ENCODE results near the gene GLE1. TPM values are rescaled to one million over a fixed set of nuclear protein-coding genes. Genes with fewer than 3 reads are reported as not detected.
A peak's percentile ranks its signal among the peaks of the same experiment; 100 is the strongest.

Gene GLE1, protein sequence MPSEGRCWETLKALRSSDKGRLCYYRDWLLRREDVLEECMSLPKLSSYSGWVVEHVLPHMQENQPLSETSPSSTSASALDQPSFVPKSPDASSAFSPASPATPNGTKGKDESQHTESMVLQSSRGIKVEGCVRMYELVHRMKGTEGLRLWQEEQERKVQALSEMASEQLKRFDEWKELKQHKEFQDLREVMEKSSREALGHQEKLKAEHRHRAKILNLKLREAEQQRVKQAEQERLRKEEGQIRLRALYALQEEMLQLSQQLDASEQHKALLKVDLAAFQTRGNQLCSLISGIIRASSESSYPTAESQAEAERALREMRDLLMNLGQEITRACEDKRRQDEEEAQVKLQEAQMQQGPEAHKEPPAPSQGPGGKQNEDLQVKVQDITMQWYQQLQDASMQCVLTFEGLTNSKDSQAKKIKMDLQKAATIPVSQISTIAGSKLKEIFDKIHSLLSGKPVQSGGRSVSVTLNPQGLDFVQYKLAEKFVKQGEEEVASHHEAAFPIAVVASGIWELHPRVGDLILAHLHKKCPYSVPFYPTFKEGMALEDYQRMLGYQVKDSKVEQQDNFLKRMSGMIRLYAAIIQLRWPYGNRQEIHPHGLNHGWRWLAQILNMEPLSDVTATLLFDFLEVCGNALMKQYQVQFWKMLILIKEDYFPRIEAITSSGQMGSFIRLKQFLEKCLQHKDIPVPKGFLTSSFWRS
- total RNA-seq = 16.7 TPM

DNA sequence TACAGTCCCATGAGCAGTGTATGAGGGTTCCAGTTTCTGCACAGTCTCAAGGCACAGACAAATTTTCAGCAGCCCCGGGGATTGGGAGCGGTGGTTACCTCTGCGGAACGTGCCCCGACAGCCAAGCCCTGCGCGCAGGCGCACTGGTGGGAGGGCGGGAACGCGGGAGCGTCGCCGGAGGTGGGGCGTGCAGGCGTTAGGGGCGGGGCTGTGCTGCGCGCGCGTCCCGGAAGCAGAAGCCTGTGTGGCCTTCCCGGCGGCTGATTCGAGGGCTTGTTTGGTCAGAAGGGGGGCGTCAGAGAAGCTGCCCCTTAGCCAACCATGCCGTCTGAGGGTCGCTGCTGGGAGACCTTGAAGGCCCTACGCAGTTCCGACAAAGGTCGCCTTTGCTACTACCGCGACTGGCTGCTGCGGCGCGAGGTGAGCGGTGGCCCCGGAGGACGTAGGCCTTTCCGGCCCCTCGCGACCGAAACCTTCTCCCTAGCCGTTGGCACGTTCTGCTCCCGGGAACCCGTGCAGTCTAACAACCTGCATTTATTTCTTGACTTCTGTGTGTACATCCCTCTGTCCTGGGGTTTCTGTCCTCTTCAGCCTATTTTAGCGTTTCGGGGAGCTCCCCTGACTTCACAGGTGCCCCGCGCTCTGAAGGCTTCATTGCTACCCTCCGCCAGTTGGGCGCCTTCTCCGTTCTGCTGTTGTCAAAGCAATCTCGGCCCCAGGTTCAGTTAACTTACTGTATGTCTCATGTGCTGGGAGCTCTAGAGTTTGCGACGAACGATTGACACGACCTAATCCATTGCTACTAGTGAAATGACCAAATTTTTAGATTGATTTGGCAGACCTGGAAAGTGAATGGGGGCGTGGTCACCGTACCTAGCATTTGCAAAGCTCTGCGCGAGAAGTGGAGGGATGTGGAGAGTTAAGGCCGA lies at the start of gene GLE1:
GLE1 (plus strand) TSS at position 235 of the 929 bp plus-strand sequence; CDS start at position 322, 87 bp downstream.
- Histone ChIP-seq H3K27me3 (ENCODE audit: control insufficient read depth in 3 of 3, insufficient read depth in 3 of 3, low read length in 3 of 3) (no peaks in the 10 kb centered on the region), H3K27ac (ENCODE audit: low read depth, low read length) (peak within 1 kb of the TSS; percentile 75), H3K9ac (ENCODE audit: low read depth in 1 of 3, low read length in 3 of 3) (peak within 1 kb of the TSS; percentile 79 to 99 (median 97)), H3K36me3 (ENCODE audit: control insufficient read depth in 3 of 3, insufficient read depth in 3 of 3, low read length in 3 of 3) (peaks cover 2 to 9% (median 7%) of the 10 kb centered on the region in 3 donors), H3K4me1 (ENCODE audit: control insufficient read depth in 3 of 3, insufficient read depth in 3 of 3, low read length in 3 of 3) (peaks cover 8 to 19% (median 19%) of the 10 kb centered on the region in 3 donors), H3K4me3 (ENCODE audit: low read length in 3 of 3) (peak within 1 kb of the TSS; percentile 96 to 99 (median 98)), H3K9me3 (ENCODE audit: control insufficient read depth in 3 of 3, low read length in 3 of 3) (no peaks in the 10 kb centered on the region)

DNA sequence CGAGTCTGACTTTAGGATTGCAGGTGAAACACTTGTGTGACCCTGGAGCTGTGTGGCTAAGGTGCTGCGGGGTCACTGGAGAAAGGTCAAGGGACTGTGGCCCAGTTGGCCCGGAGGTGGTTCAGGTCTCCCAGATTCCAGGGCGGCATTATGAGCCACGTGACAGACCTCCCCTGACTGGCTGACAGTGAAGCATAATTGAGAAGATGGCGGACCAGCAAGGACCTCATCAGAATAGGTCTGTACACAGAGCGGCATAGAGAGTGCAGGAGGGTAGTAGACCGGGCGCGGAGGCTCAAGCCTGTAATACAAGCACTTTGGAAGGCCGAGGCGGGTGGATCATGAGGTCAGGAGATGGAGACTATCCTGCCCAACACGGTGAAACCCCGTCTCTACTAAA lies 49.5 kb upstream of the GLE1 start:
- Histone ChIP-seq H3K27me3 (ENCODE audit: control insufficient read depth in 3 of 3, insufficient read depth in 3 of 3, low read length in 3 of 3) (peaks cover 0 to 7% (median 6%) of the 10 kb centered on the region in 3 donors), H3K9me3 (ENCODE audit: control insufficient read depth in 3 of 3, low read length in 3 of 3) (no peaks in the 10 kb centered on the region), H3K9ac (ENCODE audit: low read depth in 1 of 3, low read length in 3 of 3) (no peak overlapping the region), H3K27ac (ENCODE audit: low read depth, low read length) (no peak overlapping the region), H3K36me3 (ENCODE audit: control insufficient read depth in 3 of 3, insufficient read depth in 3 of 3, low read length in 3 of 3) (peaks cover under 1 to 2% (median 2%) of the 10 kb centered on the region in 3 donors), H3K4me1 (ENCODE audit: control insufficient read depth in 3 of 3, insufficient read depth in 3 of 3, low read length in 3 of 3) (peaks cover 7 to 11% (median 8%) of the 10 kb centered on the region in 3 donors), H3K4me3 (ENCODE audit: low read length in 3 of 3) (no peak overlapping the region)

DNA sequence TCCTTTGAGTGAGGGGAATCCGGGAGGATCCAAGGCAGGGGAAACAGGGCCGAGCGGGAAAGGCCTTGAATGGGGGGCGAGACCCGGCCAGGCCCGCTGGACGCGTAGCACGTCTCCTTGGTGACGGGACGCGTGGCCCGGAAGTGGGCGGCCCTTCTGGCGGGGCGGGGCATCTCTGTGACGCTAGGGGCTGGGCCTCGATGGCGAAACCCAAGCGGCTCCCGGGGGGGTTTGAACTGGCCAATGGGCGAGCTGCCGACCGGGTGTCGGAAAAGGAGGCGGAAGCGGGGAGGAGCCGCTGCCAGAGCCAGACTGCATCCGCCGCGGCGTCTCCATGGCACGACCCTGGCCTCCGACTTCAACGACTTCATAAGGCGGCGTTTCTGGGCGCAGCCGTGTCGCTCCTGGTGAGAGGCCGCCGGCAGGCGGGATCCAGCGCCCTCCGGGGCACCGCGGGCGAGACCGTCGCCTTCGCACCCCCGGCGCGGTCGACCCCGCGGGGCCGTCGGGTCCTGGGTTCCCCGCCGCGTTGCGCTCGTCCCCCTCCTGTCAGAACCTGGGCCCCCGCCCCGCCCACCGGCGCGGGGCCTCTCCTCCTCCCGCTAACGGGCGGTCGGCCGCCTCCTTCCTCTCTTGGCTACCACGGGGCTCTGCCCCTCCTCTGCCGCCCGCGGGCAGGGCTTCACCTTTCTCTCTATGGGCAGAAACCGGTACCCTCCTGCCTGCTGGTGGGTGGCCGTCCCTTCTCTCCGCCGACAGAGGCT lies 48.5 kb upstream of the GLE1 start, which contains the start of gene ODF2:
ODF2 (plus strand) TSS at position 158 of the 764 bp plus-strand sequence; CDS start at position 244, 86 bp downstream.
- H3K27ac ChIP-seq (ENCODE audit: low read depth, low read length) = peak within 1 kb of the TSS; percentile 75
- H3K27me3 ChIP-seq (ENCODE audit: control insufficient read depth in 3 of 3, insufficient read depth in 3 of 3, low read length in 3 of 3) = peaks cover 0 to 7% (median 6%) of the 10 kb centered on the region in 3 donors
- H3K36me3 ChIP-seq (ENCODE audit: control insufficient read depth in 3 of 3, insufficient read depth in 3 of 3, low read length in 3 of 3) = peaks cover 10 to 12% (median 11%) of the 10 kb centered on the region in 3 donors
- H3K4me1 ChIP-seq (ENCODE audit: control insufficient read depth in 3 of 3, insufficient read depth in 3 of 3, low read length in 3 of 3) = peaks cover 7 to 11% (median 8%) of the 10 kb centered on the region in 3 donors
- peak within 1 kb of the TSS; percentile 75 to 85 (median 79) for H3K9ac ChIP-seq (ENCODE audit: low read depth in 1 of 3, low read length in 3 of 3)
- H3K4me3 ChIP-seq (ENCODE audit: low read length in 3 of 3) = peak within 1 kb of the TSS; percentile 88 to 90 (median 89)
- no peaks in the 10 kb centered on the region for H3K9me3 ChIP-seq (ENCODE audit: control insufficient read depth in 3 of 3, low read length in 3 of 3)

DNA sequence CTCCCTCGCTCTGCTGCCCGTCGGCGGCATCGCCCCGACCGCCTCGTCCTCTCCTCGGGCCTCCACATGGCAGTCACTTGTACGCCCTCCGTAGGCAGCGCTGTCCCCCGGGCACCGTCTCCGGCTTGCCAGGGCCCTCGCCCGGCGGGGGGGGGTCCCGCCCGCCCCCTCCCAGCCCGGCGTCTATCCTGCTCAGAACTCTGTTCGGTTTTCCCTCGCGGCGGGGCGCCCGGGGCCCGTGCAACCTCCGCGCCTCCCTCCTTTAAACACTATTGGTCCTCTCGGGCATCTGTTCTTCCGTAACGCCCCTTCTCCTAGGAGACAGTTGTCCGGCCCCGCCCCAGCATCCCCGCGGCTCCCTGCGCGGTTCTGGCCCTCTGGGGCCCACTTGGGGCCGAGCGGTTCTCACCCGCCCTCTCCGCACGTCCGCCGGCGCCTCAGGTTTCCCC lies 47.9 kb upstream of the GLE1 start:
- peak overlapping the region; percentile 88 to 90 (median 89) for H3K4me3 ChIP-seq (ENCODE audit: low read length in 3 of 3)
- H3K27me3 ChIP-seq (ENCODE audit: control insufficient read depth in 3 of 3, insufficient read depth in 3 of 3, low read length in 3 of 3) = peaks cover 0 to 7% (median 6%) of the 10 kb centered on the region in 3 donors
- no peaks in the 10 kb centered on the region for H3K9me3 ChIP-seq (ENCODE audit: control insufficient read depth in 3 of 3, low read length in 3 of 3)
- H3K36me3 ChIP-seq (ENCODE audit: control insufficient read depth in 3 of 3, insufficient read depth in 3 of 3, low read length in 3 of 3) = peaks cover 12 to 13% (median 13%) of the 10 kb centered on the region in 3 donors
- H3K4me1 ChIP-seq (ENCODE audit: control insufficient read depth in 3 of 3, insufficient read depth in 3 of 3, low read length in 3 of 3) = peaks cover 7 to 11% (median 8%) of the 10 kb centered on the region in 3 donors
- peak overlapping the region; percentile 75 for H3K27ac ChIP-seq (ENCODE audit: low read depth, low read length)
- H3K9ac ChIP-seq (ENCODE audit: low read depth in 1 of 3, low read length in 3 of 3) = peak overlapping the region; percentile 75 to 85 (median 79)

DNA sequence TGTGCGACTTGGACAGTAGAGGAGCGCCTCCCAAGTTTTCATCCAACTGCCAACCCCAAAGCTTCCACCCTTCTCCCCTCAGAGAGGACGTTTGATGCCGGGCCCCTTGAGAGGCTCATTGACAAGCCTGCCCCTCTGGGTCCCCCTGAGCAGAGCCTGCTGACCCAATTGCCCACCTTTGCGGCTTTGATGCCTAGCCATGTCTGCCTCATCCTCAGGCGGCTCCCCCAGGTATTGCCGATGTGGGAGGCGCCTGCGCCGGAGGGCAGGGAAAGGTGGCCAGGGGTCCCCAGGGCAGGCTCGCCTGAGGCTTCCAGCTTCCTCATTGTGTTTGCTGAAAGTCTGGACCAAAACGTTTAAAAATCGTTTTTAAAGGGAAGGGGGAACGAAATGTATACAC lies 47.3 kb upstream of the GLE1 start:
- Histone ChIP-seq H3K36me3 (ENCODE audit: control insufficient read depth in 3 of 3, insufficient read depth in 3 of 3, low read length in 3 of 3) (peaks cover 12 to 13% (median 13%) of the 10 kb centered on the region in 3 donors), H3K27ac (ENCODE audit: low read depth, low read length) (no peak overlapping the region), H3K9ac (ENCODE audit: low read depth in 1 of 3, low read length in 3 of 3) (peak overlapping the region in 1 of 3 donors; percentile 0), H3K4me3 (ENCODE audit: low read length in 3 of 3) (peak overlapping the region; percentile 35 to 90 (median 89)), H3K27me3 (ENCODE audit: control insufficient read depth in 3 of 3, insufficient read depth in 3 of 3, low read length in 3 of 3) (peaks cover 0 to 7% (median 6%) of the 10 kb centered on the region in 3 donors), H3K9me3 (ENCODE audit: control insufficient read depth in 3 of 3, low read length in 3 of 3) (no peaks in the 10 kb centered on the region), H3K4me1 (ENCODE audit: control insufficient read depth in 3 of 3, insufficient read depth in 3 of 3, low read length in 3 of 3) (peaks cover 7 to 11% (median 8%) of the 10 kb centered on the region in 3 donors)

DNA sequence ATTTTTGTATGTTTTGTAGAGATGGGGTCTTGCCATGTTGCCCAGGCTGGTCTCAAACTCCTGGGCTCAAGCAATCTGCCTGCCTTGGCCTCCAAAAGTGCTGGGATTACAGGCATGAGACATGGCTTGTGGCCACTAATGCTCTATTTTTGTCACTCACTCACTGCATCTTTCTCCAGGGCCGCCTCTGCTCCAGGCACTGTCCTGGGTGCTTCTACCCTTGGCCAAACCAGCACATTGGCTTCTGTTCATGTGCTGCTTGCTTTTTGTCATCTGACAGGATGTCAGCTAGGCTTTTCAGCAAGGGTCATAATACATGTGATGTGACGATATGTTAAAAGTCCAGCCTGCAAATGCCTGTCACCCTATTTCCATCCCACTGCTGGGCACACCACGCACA lies 45.5 kb upstream of the GLE1 start:
- Histone ChIP-seq H3K4me1 (ENCODE audit: control insufficient read depth in 3 of 3, insufficient read depth in 3 of 3, low read length in 3 of 3) (peaks cover 7 to 11% (median 8%) of the 10 kb centered on the region in 3 donors), H3K36me3 (ENCODE audit: control insufficient read depth in 3 of 3, insufficient read depth in 3 of 3, low read length in 3 of 3) (peaks cover 12 to 13% (median 13%) of the 10 kb centered on the region in 3 donors), H3K9ac (ENCODE audit: low read depth in 1 of 3, low read length in 3 of 3) (no peak overlapping the region), H3K4me3 (ENCODE audit: low read length in 3 of 3) (no peak overlapping the region), H3K9me3 (ENCODE audit: control insufficient read depth in 3 of 3, low read length in 3 of 3) (no peaks in the 10 kb centered on the region), H3K27ac (ENCODE audit: low read depth, low read length) (no peak overlapping the region), H3K27me3 (ENCODE audit: control insufficient read depth in 3 of 3, insufficient read depth in 3 of 3, low read length in 3 of 3) (peaks cover 0 to 7% (median 6%) of the 10 kb centered on the region in 3 donors)

DNA sequence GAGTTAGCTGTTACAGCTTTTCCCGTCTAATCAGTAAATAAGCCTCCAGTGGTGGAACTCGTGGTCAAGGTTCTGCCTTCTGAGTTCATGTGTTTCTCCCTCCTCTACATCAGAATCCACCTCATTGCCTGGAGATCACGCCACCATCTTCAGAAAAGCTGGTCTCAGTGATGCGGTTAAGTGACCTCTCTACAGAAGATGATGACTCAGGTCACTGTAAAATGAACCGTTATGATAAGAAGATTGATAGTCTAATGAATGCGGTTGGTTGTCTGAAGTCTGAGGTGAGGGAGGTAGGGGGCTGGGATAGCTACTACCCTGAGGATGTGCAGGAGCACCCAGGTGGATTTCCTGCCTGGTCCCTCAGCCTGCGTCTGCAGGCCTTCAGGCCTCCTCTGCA lies 35.4 kb upstream of the GLE1 start:
- Histone ChIP-seq H3K27me3 (ENCODE audit: control insufficient read depth in 3 of 3, insufficient read depth in 3 of 3, low read length in 3 of 3) (no peaks in the 10 kb centered on the region), H3K4me3 (ENCODE audit: low read length in 3 of 3) (no peak overlapping the region), H3K4me1 (ENCODE audit: control insufficient read depth in 3 of 3, insufficient read depth in 3 of 3, low read length in 3 of 3) (no peaks in the 10 kb centered on the region), H3K27ac (ENCODE audit: low read depth, low read length) (no peak overlapping the region), H3K9me3 (ENCODE audit: control insufficient read depth in 3 of 3, low read length in 3 of 3) (no peaks in the 10 kb centered on the region), H3K36me3 (ENCODE audit: control insufficient read depth in 3 of 3, insufficient read depth in 3 of 3, low read length in 3 of 3) (peaks cover 0 to 20% (median 2%) of the 10 kb centered on the region in 3 donors), H3K9ac (ENCODE audit: low read depth in 1 of 3, low read length in 3 of 3) (no peak overlapping the region)

DNA sequence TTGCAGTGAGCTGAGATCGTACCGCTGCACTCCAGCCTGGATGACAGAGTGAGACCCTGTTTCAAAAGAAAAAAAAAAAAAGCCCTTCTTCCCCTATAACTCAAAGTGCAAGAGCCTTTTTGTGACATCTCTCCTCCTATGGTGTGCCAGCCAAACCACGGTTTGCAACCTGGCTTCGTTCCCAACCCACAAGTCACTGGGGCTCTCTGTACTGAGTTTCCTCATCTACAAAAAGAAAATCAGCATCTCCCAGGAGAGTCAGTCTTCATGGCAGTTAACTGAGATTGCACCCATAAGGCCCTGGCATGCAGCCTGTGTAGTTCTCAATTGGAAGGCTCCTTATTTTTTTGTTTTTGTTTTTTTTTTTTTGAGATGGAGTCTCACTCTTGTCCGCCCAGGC lies 34.0 kb upstream of the GLE1 start:
- Histone ChIP-seq H3K9ac (ENCODE audit: low read depth in 1 of 3, low read length in 3 of 3) (no peak overlapping the region), H3K36me3 (ENCODE audit: control insufficient read depth in 3 of 3, insufficient read depth in 3 of 3, low read length in 3 of 3) (peaks cover 0 to 20% (median 2%) of the 10 kb centered on the region in 3 donors), H3K4me3 (ENCODE audit: low read length in 3 of 3) (no peak overlapping the region), H3K4me1 (ENCODE audit: control insufficient read depth in 3 of 3, insufficient read depth in 3 of 3, low read length in 3 of 3) (no peaks in the 10 kb centered on the region), H3K27me3 (ENCODE audit: control insufficient read depth in 3 of 3, insufficient read depth in 3 of 3, low read length in 3 of 3) (no peaks in the 10 kb centered on the region), H3K9me3 (ENCODE audit: control insufficient read depth in 3 of 3, low read length in 3 of 3) (no peaks in the 10 kb centered on the region), H3K27ac (ENCODE audit: low read depth, low read length) (no peak overlapping the region)
